HG03342 (cell line): ENCODE data around the gene HYAL4.
"Not testable (repeated sequence)": the region's sequence is repeated elsewhere in the genome, so short reads cannot be mapped to it uniquely, and the experiment has no call there.

Source experiments
- ATAC-seq: cut with Tn5 transposase; IDR thresholded peaks from one replicate; pipeline ENCODE4 v1.9.1; 2021; ENCODE audit warnings: mild to moderate bottlenecking, moderate library complexity; ENCODE audit not compliant: unreplicated experiment

HYAL4 gene

GRCh38 chr7:123846217-123846891 is 1.4 kb downstream of the HYAL4 start:
- no peak for ATAC-seq

- ATAC-seq = no peak
Measured at GRCh38 chr7:123847868-123848267, 2.9 kb downstream of the HYAL4 start.

GRCh38 chr7:123849855-123850254 is 4.9 kb downstream of the HYAL4 start:
- ATAC-seq = no peak

GRCh38 chr7:123851404-123851803 is 6.4 kb downstream of the HYAL4 start:
- ATAC-seq = not testable (repeated sequence)

- not testable (repeated sequence) for ATAC-seq
Measured at GRCh38 chr7:123854291-123854690, 9.3 kb downstream of the HYAL4 start.

GRCh38 chr7:123856428-123856827 is 11.5 kb downstream of the HYAL4 start:
- not testable (repeated sequence) for ATAC-seq

GRCh38 chr7:123860848-123861247 is 15.9 kb downstream of the HYAL4 start:
- ATAC-seq = no peak

- no peak for ATAC-seq
Measured at GRCh38 chr7:123862775-123863174, 17.8 kb downstream of the HYAL4 start.

GRCh38 chr7:123863461-123863860 is 18.5 kb downstream of the HYAL4 start:
- ATAC-seq = no peak

- no peak for ATAC-seq
Measured at GRCh38 chr7:123864012-123864411, 19.0 kb downstream of the HYAL4 start.

- ATAC-seq = no peak
Measured at GRCh38 chr7:123864436-123864835, 19.5 kb downstream of the HYAL4 start.

- no peak for ATAC-seq
Measured at GRCh38 chr7:123864966-123865365, 20.0 kb downstream of the HYAL4 start.

GRCh38 chr7:123865517-123866117 is 20.6 kb downstream of the HYAL4 start:
- ATAC-seq = peak; percentile 93

GRCh38 chr7:123867225-123867624 is 22.3 kb downstream of the HYAL4 start:
- ATAC-seq = peak; percentile 38

- ATAC-seq = peak; percentile 89
Measured at GRCh38 chr7:123871998-123872867, 27.3 kb downstream of the HYAL4 start.

- no peak for ATAC-seq
Measured at GRCh38 chr7:123872908-123873307, 27.9 kb downstream of the HYAL4 start.

GRCh38 chr7:123876557-123877256 is 31.7 kb downstream of the HYAL4 start:
- no peak for ATAC-seq

GRCh38 chr7:123879628-123880027 is 34.7 kb downstream of the HYAL4 start:
- no peak for ATAC-seq

- ATAC-seq = no peak
Measured at GRCh38 chr7:123881300-123881699, 36.3 kb downstream of the HYAL4 start.

- ATAC-seq = no peak
Measured at GRCh38 chr7:123883154-123883553, 38.2 kb downstream of the HYAL4 start.

GRCh38 chr7:123888192-123888591 is 43.2 kb downstream of the HYAL4 start:
- ATAC-seq = no peak
